Amygdala (tissue), 56 donors: Measurements from ENCODE around the gene LBHD1.
A peak's percentile ranks its signal among the peaks of the same experiment; 100 is the strongest.
"Not testable (repeated sequence)": the region's sequence is repeated elsewhere in the genome, so short reads cannot be mapped to it uniquely, and the experiment has no call there.

Source experiments
- DNase-seq, 56 donors: peaks; one replicate each; lab custom pipeline; 2025; lab: John Stamatoyannopoulos, UW

LBHD1 gene

DNA sequence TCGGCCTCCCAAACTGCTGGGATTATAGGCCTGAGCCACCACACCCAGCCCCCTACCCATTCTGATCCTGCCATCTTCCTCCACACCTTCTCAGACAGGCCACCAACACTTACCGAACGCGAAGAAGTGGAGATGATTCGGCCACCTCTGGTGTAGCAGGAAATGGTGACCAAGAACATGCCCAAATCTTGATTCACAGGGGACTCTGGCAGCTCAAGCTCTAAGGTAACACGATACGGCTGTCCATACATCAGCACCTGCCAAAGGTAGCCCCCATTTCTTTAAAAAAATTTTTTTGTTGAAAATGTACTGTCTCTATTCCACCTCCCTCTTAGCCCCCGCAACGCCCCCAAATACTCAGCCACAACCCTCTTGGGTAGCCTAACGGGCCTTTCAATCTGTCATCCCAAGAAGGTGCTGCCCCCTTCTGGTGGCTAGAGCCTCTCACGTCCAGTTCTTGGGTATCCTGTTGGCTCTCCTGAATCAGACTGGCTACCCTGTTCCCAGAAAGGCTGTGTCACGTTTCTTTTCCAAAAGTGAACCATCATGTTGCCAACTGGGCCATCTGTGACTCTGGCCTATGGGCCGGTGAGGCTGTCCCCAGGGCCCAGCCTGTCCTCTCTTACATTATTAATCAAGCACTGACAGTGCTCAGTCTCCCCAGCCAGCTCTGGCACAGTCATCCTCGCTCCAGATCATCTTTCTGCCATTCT is 22.5 kb upstream of the LBHD1 start:
- peak in 48 of 56 donors; percentile 5 to 83 (median 40) for DNase-seq

DNA sequence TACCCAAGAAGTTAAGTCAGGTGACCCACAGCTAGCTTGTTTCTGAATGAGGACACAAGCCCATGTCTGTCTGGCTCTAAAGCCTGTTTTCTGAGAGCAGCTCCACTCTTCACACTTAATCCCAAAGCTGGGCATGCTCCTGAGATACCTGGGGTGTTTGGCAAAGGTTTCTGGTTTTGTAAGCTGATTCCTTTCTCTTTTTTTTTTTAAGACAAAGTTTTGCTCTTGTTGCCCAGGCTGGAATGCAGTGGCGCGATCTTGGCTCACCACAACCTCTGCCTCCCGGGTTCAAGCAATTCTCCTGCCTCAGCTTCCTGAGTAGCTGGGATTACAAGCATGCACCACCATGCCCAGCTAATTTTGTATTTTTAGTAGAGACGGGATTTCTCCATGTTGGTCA is 21.6 kb upstream of the LBHD1 start:
- not testable (repeated sequence) for DNase-seq

DNA sequence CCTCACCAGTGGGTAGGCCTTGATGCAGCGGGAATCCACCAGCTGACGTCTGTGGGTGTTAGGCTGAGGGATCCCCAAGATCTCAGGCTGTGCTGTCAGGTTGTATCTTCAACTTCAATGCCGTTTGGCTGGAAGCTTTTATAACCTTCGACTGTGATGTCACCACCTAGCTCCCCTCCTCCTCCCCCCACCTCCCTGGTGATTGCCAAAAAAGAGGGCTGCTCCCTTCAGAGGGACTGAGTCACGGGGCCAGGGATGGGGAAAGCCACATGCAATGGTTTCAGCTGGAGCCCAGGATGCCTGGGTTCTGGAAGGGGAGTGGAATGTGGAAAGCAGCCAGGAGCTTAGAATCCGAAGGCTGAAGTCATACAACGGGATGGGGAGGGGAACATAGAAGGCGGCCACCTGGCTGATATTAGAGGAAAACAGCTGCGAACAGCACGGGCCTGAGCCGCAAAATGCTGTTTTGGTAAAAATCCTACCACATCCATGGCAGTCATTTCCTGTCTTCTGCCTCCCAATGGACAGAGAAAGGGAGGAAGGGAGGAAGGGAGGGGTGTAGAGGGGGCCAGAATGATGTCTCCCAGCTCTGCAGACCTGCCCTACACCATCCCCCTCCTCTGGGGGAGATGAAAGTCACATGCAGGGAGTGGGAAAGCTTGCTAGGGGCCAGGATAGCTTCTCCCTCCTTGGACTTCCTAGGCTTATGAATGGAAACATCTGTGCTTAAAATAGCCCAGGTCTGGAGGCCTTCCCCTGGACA is 17.5 kb upstream of the LBHD1 start, which contains the start of gene LRRN4CL:
Gene LRRN4CL, minus strand, starts transcription at position 110 of the 763 bp plus-strand sequence. CDS start 1,022 bp downstream, outside the sequence.
- DNase-seq, result peak in 8 of 56 donors; percentile 3 to 47 (median 24)

DNA sequence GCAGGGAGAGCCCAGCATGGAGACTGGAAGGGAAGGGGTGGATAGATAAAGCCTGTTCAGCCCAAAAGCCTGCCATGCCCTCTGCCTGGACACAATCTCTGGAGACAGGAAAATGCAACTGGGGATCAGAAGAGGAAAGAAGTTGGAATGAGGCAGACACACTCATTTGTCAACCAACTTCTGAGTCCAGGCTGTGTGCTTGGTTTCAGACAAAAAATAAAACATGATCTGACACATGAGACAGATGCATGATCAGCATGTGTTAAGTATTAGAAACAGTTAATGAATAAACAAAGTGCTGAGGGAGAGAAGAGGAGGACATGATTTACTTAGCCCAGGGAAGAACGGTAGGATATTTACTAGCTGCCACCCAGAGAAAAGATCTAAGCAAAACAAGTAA is 16.4 kb upstream of the LBHD1 start:
- no peak for DNase-seq

DNA sequence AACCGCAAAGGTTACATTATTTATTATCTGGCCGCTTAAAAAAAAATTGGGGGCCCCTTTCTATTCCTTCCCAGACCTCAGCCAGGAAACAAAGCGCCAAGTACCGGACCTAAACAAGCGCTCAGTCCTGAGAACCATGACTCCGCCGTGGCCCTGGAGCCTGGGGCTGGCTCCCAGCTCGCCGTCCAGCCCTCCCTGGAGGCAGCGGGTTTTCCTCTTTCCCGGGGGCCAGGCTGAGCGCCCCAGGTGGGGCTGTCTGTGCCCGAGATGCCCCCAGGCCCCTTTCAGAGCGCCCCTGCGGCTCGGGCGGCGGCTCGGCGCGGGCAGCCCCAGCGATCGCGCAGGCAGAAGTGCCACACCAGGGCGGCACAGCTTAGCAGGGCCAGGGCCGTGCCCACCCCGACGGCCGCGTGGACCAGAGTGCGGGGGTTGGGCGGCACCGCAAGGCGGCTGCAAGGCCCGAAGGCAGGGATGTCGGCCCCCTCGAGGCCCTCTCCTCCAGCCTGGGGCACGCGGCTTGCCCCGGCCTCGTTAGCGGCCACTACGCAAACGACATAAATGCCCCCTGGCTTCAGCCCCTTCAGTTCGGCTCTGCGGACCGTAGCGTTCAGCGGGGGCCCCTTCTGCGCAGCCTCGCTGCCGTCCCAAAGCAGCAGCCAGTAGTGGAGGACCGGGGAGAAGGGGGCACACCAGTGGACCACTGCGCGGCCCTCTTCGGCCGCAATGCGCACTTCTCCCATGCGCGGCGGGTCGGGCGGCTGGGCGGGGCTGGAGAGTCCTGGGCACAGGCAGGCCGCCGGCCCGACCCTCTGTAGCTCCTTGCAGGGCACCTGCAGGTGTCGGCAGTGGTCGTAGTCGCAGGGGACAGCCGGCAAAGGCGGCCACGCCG is 15.7 kb upstream of the LBHD1 start:
- DNase-seq, result no peak

DNA sequence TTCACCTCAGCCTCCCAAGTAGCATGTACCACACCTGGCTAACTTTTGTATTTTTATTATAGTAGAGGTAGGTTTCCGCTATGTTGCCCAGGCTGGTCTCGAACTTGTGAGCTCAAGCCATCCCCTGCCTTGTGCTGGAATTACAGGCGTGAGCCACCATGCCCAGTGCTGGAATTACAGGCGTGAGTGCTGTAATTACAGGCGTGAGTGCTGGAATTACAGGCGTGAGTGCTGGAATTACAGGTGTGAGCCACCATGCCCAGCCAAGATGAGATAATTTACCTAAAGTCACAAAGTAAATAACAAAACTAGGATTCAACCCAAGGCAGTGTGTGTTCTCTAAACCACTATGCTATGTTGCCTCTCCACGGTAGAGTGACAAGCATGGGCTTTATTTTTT is 10.5 kb upstream of the LBHD1 start:
- DNase-seq, result no peak

DNA sequence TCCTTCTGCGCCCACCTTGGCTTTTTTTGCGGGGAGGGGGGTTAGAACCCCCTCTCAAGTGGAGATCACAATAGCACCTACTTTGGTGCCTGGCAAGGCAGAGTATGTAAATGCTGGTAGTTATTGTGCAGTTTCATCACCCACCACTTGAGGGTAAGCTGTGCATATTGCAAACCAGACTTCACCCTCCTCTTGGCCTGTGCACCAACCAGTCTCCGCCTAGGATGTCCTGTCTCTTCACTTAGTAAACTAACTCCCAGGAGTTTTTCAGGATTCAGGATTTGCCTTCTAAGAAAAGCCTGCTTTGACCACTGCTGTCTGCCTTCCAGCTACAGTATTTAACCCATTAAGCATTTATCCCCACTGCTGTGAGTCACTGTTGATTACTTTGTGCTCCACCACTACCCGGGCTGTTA is 8.8 kb upstream of the LBHD1 start:
- peak in 4 of 56 donors; percentile 7 to 12 (median 8) for DNase-seq

DNA sequence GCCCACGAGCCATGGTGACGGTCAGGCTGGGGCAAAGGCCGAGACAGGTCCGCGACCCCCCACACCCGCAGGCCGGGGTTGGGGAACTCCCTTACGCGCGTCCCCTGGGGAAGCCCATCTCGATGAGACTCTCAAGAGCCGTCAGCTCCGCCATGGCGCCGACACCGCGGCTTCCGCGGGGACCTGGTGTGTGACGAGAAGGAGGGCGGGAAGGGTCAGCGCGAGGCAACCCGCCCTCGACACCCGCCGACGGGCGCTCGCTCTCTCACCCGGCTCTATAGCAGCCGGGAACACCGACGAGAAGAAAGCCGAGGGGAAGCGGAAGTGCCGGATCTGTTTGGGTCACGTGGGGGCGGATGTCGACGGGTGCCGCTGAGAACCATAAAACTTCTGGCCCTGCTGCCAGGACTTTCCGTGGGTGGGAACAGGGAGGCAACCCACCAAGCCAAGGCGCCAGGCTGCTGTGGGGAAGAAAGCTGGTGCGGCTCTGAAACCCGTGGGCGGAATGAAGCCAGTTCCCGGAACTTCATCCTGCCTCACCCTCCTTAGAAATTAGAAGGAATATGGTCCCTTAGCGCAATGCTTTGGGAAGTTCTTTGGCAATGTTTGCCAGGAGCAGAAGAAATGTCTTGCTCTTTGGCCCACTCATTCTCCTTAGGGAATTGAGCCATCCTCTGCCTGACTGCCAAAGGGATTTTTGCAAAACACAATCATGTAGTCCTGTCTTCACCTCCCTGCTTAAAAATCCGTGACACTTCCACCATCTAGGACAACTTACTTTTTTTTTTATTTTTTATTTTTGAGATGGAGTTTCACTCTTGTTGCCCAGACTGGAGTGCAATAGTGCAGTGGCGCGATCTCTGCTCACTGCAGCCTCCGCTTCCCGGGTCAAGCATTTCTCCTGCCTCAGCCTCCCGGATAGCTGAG is 7.0 kb upstream of the LBHD1 start, which contains the start of gene UBXN1:
Gene UBXN1, minus strand, starts transcription at position 304 of the 927 bp plus-strand sequence. Its CDS starts 150 bp downstream, at position 154.
- DNase-seq, result peak; percentile 22 to 91 (median 80)

DNA sequence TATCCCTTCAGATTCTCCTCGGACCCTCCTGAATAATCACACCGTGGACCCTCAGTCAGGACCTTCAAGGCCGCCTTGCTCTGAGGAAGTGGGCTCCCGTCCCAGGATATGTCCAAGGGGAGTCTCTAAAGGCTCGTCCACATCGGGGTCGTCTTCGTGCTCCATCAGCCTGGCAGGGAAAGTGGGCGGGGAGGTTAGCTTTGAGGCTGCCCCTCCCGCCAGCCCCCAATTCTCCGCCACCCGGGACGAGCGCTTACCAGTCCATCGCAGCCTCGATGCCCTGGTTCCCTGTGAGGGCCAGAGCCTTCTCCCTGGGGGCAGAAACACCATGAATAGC is 6.3 kb upstream of the LBHD1 start:
- no peak for DNase-seq

DNA sequence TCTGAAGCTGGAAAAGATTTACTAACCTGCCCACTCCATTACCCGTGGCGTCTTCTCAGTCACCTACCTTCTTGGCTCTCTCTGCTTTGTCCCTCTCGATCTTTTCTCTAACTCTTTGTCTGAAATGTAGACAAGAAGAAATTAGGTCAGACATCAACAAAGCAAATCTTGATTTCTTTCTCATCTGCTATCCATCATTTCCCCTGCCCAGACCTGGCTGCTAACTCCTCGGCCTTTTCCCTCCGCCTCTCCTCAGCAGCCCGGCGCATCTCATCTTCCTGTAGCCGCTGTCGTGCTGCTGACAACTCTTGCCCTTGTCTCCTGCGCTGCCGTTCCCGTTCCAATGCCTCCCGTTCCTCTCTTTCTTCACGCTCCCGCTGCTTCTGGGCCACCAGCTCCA is 5.6 kb upstream of the LBHD1 start:
- no peak for DNase-seq

DNA sequence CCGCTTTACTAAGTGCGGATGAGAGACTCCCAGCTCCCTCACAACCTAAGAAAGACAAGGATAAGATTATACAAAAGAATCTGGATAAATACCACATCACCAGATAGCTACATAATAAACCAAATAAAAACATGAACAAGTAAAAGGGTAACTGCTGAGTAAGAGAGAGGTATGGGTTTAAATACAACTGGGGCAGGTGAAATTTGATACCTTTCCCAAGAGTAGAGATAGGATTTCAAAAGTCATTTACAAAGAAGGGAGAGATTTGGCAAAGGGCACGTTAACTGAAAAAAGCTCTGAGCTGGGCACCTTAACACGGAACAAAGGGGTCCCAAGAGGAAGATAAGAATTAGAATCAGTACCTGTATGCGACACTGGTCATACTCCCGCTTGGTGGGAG is 5.1 kb upstream of the LBHD1 start:
- DNase-seq, result no peak

DNA sequence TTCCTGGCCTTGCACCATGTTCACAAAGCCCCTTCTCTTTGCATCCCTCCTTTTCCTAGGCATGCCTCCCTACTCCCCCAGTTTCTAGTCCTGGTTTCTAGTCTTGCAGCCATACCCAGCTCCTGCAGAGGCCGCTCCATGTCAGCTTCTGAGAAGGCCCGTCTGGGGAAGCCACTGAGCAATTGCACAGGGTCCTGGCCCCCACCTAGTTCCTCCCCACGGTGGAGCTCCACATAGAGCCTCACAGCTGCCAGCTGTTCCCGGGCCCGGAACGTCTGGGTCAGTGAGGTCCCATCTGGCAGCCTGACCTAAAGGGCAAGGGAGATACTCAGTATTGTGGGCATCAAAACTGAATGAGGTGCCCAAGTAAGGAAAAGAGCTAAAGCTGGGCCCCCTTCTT is 4.6 kb upstream of the LBHD1 start:
- DNase-seq, result no peak

DNA sequence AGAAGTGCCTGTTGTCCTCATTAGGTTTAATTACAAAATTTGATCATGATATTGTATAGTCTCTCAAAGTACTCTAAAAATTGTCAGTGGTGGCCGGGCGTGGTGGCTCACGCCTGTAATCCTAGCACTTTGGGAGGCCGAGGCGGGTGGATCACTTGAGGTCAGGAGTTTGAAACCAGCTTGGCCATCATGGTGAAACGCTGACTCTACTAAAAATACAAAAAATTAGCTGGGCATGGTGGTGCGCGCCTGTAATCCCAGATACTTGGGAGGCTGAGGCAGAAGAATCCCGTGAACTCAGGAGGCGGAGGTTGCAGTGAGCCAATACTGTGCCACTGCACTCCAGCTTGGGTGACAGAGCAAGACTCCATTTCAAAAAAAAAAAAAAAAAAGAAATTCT is 3.3 kb upstream of the LBHD1 start:
- not testable (repeated sequence) for DNase-seq

DNA sequence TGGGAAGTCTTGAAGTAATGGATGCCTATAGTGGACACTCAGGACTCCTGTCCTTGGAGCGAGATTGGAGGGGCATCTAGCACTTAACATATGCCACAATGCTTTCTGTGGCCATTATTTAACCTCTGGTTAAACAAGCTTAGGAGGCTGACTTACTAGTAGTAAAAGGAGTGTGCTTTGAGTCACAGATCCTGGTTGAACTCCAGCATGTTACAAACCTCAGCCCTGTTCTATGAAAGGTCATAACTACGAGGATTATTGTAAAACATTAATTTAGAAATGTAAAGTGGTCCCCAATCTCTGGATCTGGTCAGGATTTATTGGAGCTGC is 1.1 kb upstream of the LBHD1 start:
- no peak for DNase-seq

DNA sequence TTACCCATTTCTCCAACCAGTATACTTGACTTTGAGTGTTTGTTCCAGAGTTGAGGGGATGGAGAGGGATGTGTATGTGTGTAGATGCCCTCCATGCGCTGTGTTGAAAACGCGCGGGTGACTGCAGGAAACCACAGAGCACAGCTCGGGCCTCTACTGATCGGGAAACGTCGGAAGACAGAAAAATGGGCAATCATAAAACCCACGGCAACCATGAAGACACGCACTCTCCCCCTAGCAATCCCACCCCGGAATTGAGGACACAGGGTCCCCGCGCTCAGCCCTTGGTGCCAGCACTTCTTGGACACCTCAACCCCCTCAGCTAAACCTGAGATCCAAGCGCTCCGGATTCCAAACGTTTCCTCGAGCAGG is 845 bp downstream of the LBHD1 start:
- no peak for DNase-seq

DNA sequence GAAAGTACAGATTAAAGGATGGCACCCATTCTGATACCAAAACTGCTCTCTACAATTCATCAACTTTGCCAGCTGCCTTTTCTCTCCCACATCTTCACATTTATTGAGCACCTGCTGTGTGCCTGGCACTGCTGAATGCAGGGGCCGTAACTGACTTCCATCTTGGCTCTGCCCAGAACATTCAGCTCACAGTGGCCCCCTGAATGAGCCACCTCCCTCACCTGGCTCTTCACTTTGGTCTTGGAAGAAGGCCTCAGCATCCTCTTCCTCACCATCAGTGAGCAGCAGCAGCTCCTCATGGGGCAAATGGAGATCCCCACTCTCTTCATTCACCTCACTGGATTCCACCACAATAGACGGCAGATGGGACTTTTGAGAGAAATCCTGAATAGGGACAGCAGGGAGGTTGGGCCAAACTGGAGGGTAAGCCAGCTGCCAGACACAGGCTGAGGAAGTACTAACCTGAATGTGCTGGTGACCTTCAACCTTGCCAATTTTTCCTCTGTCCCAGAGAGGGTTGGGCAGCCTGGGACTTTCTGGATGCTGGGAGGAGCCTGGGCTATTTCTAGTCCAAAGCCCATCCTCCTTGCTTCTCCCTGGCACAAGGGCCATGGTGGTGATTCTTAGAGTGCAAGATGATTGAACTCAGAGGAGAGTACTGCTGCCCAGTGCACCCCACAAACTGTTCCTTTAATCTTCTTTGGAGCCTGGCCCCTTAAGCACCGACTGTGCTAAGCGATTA is 2.5 kb downstream of the LBHD1 start:
- DNase-seq, result no peak

DNA sequence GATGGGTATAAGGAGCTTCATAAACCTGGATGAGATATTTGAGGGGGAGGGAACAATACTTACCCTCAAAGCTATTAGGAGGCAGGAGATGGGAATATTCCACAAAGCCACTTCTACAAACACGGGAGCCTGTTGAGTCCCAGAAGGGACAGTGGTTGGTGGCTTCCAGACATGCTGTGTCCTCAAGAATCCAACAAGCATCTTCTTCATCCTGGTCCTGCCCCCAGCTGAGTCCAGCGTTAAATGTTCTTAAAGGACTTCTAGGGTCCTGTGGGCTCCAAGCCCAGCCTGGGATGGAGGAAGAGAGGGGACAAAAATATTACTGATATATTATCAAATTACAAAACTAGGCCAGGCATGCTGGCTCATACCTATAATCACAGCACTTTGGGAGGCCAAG is 4.6 kb downstream of the LBHD1 start:
- no peak for DNase-seq

DNA sequence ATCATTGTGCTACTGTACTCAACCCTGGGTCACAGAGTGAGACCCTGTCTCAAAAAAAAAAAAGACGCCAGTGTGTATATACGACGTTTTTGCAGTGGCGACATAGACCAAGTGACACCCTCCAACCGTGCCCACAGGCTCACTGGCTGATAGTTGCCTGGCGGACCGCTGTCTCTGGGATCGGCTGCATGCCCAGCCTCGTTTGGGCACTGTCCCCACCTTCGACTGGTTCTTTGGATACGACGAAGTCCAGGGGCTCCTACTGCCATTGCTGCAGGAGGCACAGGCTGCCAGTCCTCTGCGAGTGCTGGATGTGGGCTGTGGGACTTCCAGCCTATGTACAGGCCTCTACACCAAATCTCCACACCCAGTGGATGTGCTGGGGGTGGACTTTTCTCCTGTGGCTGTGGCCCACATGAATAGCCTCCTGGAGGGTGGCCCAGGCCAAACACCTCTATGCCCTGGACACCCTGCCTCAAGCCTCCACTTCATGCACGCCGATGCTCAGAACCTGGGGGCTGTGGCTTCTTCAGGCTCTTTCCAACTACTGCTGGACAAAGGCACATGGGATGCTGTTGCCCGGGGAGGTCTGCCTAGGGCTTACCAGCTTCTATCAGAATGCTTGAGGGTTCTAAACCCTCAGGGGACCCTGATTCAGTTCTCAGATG is 5.7 kb downstream of the LBHD1 start:
- no peak for DNase-seq
